ENCODE results near the gene SCAMP1.

- TF ChIP-seq, protein P1, sequence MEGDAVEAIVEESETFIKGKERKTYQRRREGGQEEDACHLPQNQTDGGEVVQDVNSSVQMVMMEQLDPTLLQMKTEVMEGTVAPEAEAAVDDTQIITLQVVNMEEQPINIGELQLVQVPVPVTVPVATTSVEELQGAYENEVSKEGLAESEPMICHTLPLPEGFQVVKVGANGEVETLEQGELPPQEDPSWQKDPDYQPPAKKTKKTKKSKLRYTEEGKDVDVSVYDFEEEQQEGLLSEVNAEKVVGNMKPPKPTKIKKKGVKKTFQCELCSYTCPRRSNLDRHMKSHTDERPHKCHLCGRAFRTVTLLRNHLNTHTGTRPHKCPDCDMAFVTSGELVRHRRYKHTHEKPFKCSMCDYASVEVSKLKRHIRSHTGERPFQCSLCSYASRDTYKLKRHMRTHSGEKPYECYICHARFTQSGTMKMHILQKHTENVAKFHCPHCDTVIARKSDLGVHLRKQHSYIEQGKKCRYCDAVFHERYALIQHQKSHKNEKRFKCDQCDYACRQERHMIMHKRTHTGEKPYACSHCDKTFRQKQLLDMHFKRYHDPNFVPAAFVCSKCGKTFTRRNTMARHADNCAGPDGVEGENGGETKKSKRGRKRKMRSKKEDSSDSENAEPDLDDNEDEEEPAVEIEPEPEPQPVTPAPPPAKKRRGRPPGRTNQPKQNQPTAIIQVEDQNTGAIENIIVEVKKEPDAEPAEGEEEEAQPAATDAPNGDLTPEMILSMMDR (IDR thresholded peaks at IDR 0.05): no peak
- TF ChIP-seq POLR2A (IDR thresholded peaks at IDR 0.05): no peak
- TF ChIP-seq POLR2AphosphoS5 (IDR thresholded peaks at IDR 0.05; ENCODE audit: insufficient read depth in 1 of 2, low read depth in 1 of 2): no peak
Measured at GRCh38 chr5:78361631-78361993, 1.2 kb downstream of the SCAMP1 start.
